ENCODE data around the gene RANBP3. TPM values are rescaled to one million over a fixed set of nuclear protein-coding genes. Genes with fewer than 3 reads are reported as not detected.
"Not testable (repeated sequence)": the region's sequence is repeated elsewhere in the genome, so short reads cannot be mapped to it uniquely, and the experiment has no call there.

RANBP3 gene
- 10 to 100 TPM; 42.0 to 52.0 TPM for total RNA-seq
- 10 to 100 TPM; 74.1 to 88.6 TPM for polyA plus RNA-seq (ENCODE audit: insufficient read length in 2 of 2)
- long read RNA-seq, donor 1, partial matches to known transcripts = 0 of 3 reads
- long read RNA-seq, donor 1, other reads (novel, unspliced or antisense) = 0 of 3 reads
- long read RNA-seq, donor 2, partial matches to known transcripts = 5 of 5 reads
- long read RNA-seq, donor 2, other reads (novel, unspliced or antisense) = 0 of 5 reads
- long read RNA-seq, donor 3, partial matches to known transcripts = 6 of 9 reads
- long read RNA-seq, donor 3, other reads (novel, unspliced or antisense) = 0 of 9 reads
- long read RNA-seq, donor 4, partial matches to known transcripts = 0 of 2 reads
- long read RNA-seq, donor 4, other reads (novel, unspliced or antisense) = 0 of 2 reads

DNA sequence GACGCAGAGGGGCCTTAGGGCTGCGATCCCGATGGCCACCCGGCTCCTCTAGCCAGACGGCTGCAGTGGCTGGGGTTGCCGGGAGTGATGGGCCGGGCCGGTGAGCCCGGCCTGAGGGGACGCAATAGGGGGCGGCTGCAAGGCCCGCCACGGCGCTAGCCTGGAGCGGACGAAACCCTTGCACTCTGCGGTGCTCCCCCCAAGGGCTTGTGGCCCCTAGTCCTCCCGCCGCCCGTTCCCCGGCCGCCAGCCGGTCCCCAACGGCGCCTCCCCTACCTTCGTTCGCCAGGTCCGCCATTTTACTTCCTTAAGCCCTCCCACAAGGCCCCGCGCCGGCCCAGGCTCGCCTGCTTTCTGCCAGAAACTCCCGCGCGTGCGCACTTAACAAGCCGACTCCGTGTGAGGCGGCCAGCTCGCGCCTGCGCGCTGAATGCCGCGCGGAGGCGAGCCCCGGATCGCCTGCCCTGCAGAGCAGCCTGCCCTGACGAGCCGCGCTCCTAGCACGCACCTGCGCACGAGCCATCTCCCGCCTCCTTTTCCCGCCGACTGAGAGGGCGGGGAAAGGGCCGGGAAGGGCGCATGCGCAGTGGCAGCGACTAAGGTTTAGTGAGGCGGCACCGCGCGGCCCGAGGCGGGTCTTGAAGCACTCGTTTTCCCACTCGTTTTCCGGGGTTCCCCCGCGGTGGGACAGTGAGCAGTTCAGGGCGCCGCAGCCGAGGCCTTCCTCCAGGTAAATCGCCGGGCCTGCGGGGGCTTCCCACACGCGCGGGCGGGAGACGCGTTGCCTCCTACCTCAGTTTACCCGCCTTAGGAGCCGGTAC, at the start of gene RANBP3:
Gene RANBP3, minus strand, starts transcription at position 356 of the 821 bp plus-strand sequence. Its CDS starts 58 bp downstream, at position 298.
- peak within 1 kb of the TSS; percentile 84 for H3K27ac ChIP-seq (ENCODE audit: low read depth, low read length)

DNA sequence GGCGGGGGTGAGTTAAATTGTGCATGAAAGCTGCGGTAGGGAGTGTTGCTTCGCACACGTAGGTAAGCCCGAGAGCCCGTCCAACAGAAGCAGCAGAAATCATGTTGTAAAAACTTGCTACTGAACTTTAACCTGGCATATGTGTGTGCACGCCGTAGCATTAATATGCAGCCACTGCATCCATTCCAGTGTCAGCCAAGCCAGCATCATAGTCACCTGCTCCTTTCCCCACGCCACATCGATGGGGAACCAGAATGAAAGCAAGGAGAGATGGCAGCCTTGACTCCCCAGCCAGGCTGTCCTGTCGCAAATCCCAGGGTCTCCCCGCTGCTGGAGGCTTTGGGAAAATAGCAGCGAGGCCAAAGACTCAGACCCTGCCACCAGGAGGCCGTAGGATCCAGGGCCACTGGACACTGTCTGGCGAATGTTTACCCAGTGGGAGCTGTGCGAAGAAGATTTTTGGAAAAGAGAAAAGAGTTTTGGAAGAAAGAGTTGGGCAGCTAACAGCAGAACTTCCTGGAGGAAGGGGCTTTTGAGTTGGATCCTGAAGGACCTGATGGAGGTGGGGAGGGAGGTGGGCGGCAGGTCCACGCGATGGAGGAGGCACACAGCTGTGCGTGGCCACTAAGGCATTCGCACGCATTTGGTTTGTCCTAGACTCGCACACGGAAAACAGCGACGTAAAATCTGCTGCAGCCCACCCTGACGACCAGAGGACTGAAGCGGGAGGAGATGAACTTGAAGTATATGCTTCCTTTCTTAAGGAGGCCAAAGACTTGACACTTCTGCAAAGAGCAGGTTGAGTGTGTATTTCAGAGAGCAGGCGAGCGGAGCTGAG, 48.7 kb upstream of the RANBP3 start:
- Histone ChIP-seq H3K4me1 (ENCODE audit: control insufficient read depth, insufficient read depth, low read length) (peaks cover 5% of the 10 kb centered on the region), H3K27me3 (ENCODE audit: control insufficient read depth, insufficient read depth, low read length) (no peaks in the 10 kb centered on the region), H3K36me3 (ENCODE audit: control insufficient read depth, insufficient read depth, low read length) (peaks cover 24% of the 10 kb centered on the region), H3K9me3 (ENCODE audit: control insufficient read depth, insufficient read depth, low read length) (no peaks in the 10 kb centered on the region), H3K27ac (ENCODE audit: low read depth, low read length) (no peak overlapping the region), H3K4me3 (ENCODE audit: low read depth, low read length) (no peak overlapping the region)
- 93% methylated on average over 30 of the region's 30 CpGs for whole genome bisulfite sequencing (ENCODE audit: insufficient coverage)
- DNase-seq (ENCODE audit: low read depth in 4 of 6, low spot score in 6 of 6) = no peak

More for the DNA sequence above, at the start of gene RANBP3:
- Histone ChIP-seq H3K4me1 (ENCODE audit: control insufficient read depth, insufficient read depth, low read length) (peaks cover 42% of the 10 kb centered on the region), H3K4me3 (ENCODE audit: low read depth, low read length) (peak within 1 kb of the TSS; percentile 74), H3K36me3 (ENCODE audit: control insufficient read depth, insufficient read depth, low read length) (peaks cover 21% of the 10 kb centered on the region), H3K9me3 (ENCODE audit: control insufficient read depth, insufficient read depth, low read length) (peaks cover 2% of the 10 kb centered on the region), H3K27me3 (ENCODE audit: control insufficient read depth, insufficient read depth, low read length) (no peaks in the 10 kb centered on the region)
- peak; percentile 95 to 100 (median 98) for DNase-seq (ENCODE audit: low read depth in 4 of 6, low spot score in 6 of 6)
- WGBS (ENCODE audit: insufficient coverage) = 0% methylated on average over 80 of the region's 88 CpGs

DNA sequence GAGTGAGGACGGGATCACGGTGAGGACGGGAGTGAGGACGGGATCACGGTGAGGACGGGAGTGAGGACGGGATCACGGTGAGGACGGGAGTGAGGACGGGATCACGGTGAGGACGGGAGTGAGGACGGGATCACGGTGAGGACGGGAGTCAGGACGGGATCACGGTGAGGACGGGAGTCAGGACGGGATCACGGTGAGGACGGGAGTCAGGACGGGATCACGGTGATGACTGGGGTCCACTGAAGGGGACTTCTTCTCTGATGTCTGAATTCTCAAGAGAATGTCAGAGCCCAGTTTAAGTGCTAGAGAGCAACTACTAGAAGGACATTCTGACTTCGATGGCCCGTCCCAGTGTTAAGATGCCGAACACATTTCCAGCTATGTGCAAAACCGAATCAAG, 46.8 kb upstream of the RANBP3 start:
- H3K27ac ChIP-seq (ENCODE audit: low read depth, low read length); DNase-seq (ENCODE audit: low read depth in 4 of 6, low spot score in 6 of 6); H3K9me3 ChIP-seq (ENCODE audit: control insufficient read depth, insufficient read depth, low read length); H3K4me1 ChIP-seq (ENCODE audit: control insufficient read depth, insufficient read depth, low read length); H3K4me3 ChIP-seq (ENCODE audit: low read depth, low read length); H3K27me3 ChIP-seq (ENCODE audit: control insufficient read depth, insufficient read depth, low read length): not testable (repeated sequence)
- H3K36me3 ChIP-seq (ENCODE audit: control insufficient read depth, insufficient read depth, low read length) = peaks cover 28% of the 10 kb centered on the region
- 95% methylated on average over 17 of the region's 27 CpGs for WGBS (ENCODE audit: insufficient coverage)

DNA sequence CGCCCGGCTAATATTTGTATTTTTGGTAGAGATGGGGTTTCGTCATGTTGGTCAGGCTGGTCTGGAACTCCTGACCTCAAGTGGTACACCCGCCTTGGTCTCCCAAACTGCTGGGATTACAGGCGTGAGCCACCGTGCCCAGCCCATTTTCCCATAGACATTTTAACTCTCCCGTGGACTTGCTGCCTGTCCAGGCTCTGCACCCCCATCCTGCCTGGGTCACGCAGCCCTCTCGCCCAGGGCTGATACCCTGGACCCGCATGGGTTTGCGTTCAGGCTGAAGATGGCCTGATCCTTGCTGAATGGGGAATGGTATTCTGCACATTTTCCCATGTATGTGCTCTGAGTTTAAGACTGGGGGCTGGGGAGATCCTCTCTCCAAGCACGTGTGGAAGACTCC, 46.0 kb upstream of the RANBP3 start:
- WGBS (ENCODE audit: insufficient coverage) = 97% methylated on average over 7 of the region's 12 CpGs
- Histone ChIP-seq H3K4me1 (ENCODE audit: control insufficient read depth, insufficient read depth, low read length) (peaks cover 5% of the 10 kb centered on the region), H3K9me3 (ENCODE audit: control insufficient read depth, insufficient read depth, low read length) (no peaks in the 10 kb centered on the region), H3K27me3 (ENCODE audit: control insufficient read depth, insufficient read depth, low read length) (no peaks in the 10 kb centered on the region), H3K27ac (ENCODE audit: low read depth, low read length) (no peak overlapping the region), H3K36me3 (ENCODE audit: control insufficient read depth, insufficient read depth, low read length) (peaks cover 28% of the 10 kb centered on the region), H3K4me3 (ENCODE audit: low read depth, low read length) (no peak overlapping the region)
- no peak for DNase-seq (ENCODE audit: low read depth in 4 of 6, low spot score in 6 of 6)

- H3K4me1 ChIP-seq (ENCODE audit: control insufficient read depth, insufficient read depth, low read length) = peaks cover 5% of the 10 kb centered on the region
- no peak overlapping the region for H3K27ac ChIP-seq (ENCODE audit: low read depth, low read length)
- H3K9me3 ChIP-seq (ENCODE audit: control insufficient read depth, insufficient read depth, low read length) = no peaks in the 10 kb centered on the region
- WGBS (ENCODE audit: insufficient coverage) = 74% methylated on average over 14 of the region's 21 CpGs
- no peak for DNase-seq (ENCODE audit: low read depth in 4 of 6, low spot score in 6 of 6)
- H3K36me3 ChIP-seq (ENCODE audit: control insufficient read depth, insufficient read depth, low read length) = peaks cover 31% of the 10 kb centered on the region
- H3K4me3 ChIP-seq (ENCODE audit: low read depth, low read length) = no peak overlapping the region
- H3K27me3 ChIP-seq (ENCODE audit: control insufficient read depth, insufficient read depth, low read length) = no peaks in the 10 kb centered on the region
These were observed 45.2 kb upstream of the RANBP3 start for GRCh38 chr19:6023085-6023682.

- H3K27ac ChIP-seq (ENCODE audit: low read depth, low read length) = no peak overlapping the region
- H3K9me3 ChIP-seq (ENCODE audit: control insufficient read depth, insufficient read depth, low read length) = no peaks in the 10 kb centered on the region
- H3K27me3 ChIP-seq (ENCODE audit: control insufficient read depth, insufficient read depth, low read length) = no peaks in the 10 kb centered on the region
- H3K36me3 ChIP-seq (ENCODE audit: control insufficient read depth, insufficient read depth, low read length) = peaks cover 31% of the 10 kb centered on the region
- DNase-seq (ENCODE audit: low read depth in 4 of 6, low spot score in 6 of 6) = peak in 1 of 6 donors; percentile 2
- 56% methylated on average over 11 of the region's 16 CpGs for WGBS (ENCODE audit: insufficient coverage)
- H3K4me1 ChIP-seq (ENCODE audit: control insufficient read depth, insufficient read depth, low read length) = peaks cover 5% of the 10 kb centered on the region
- H3K4me3 ChIP-seq (ENCODE audit: low read depth, low read length) = no peak overlapping the region
These were observed 44.7 kb upstream of the RANBP3 start for GRCh38 chr19:6022570-6023064.

- Histone ChIP-seq H3K4me1 (ENCODE audit: control insufficient read depth, insufficient read depth, low read length) (peaks cover 5% of the 10 kb centered on the region), H3K9me3 (ENCODE audit: control insufficient read depth, insufficient read depth, low read length) (no peaks in the 10 kb centered on the region), H3K4me3 (ENCODE audit: low read depth, low read length) (no peak overlapping the region), H3K36me3 (ENCODE audit: control insufficient read depth, insufficient read depth, low read length) (peaks cover 31% of the 10 kb centered on the region), H3K27ac (ENCODE audit: low read depth, low read length) (no peak overlapping the region), H3K27me3 (ENCODE audit: control insufficient read depth, insufficient read depth, low read length) (no peaks in the 10 kb centered on the region)
- peak; percentile 21 to 89 (median 58) for DNase-seq (ENCODE audit: low read depth in 4 of 6, low spot score in 6 of 6)
- WGBS (ENCODE audit: insufficient coverage) = 51% methylated on average over 26 of the region's 29 CpGs
These were observed 44.1 kb upstream of the RANBP3 start for GRCh38 chr19:6021878-6022569.

- Histone ChIP-seq H3K4me1 (ENCODE audit: control insufficient read depth, insufficient read depth, low read length) (peaks cover 5% of the 10 kb centered on the region), H3K9me3 (ENCODE audit: control insufficient read depth, insufficient read depth, low read length) (no peaks in the 10 kb centered on the region), H3K27me3 (ENCODE audit: control insufficient read depth, insufficient read depth, low read length) (no peaks in the 10 kb centered on the region), H3K36me3 (ENCODE audit: control insufficient read depth, insufficient read depth, low read length) (peaks cover 25% of the 10 kb centered on the region), H3K27ac (ENCODE audit: low read depth, low read length) (no peak overlapping the region), H3K4me3 (ENCODE audit: low read depth, low read length) (no peak overlapping the region)
- WGBS (ENCODE audit: insufficient coverage) = 86% methylated on average over 20 of the region's 22 CpGs
- no peak for DNase-seq (ENCODE audit: low read depth in 4 of 6, low spot score in 6 of 6)
These were observed 43.2 kb upstream of the RANBP3 start for GRCh38 chr19:6020972-6021805.
